ENCODE results near the gene ACSL1.

The ACSL1 gene

GRCh38 chr4:184792950-184793555, 32.7 kb downstream of the ACSL1 start:
- TF ChIP-seq CTCF (IDR thresholded peaks at IDR 0.05) = no peak
- H3K4me3 ChIP-seq = no peak overlapping the region
- no peak for DNase-seq (ENCODE audit: low spot score)
- H3K27ac ChIP-seq = peak overlapping the region in 1 of 2 donors; percentile 35

- peak overlapping the region in 1 of 2 donors; percentile 35 for H3K27ac ChIP-seq
Observed at GRCh38 chr4:184792334-184792733, 33.4 kb downstream of the ACSL1 start.

GRCh38 chr4:184790826-184791225, 34.9 kb downstream of the ACSL1 start:
- Histone ChIP-seq H3K27ac (no peak overlapping the region), H3K4me3 (no peak overlapping the region)
- no peak for DNase-seq (ENCODE audit: low spot score)
- no peak for TF ChIP-seq CTCF (IDR thresholded peaks at IDR 0.05)

More at GRCh38 chr4:184792334-184792733, 33.4 kb downstream of the ACSL1 start:
- no peak overlapping the region for H3K4me3 ChIP-seq
- no peak for DNase-seq (ENCODE audit: low spot score)
- TF ChIP-seq CTCF (IDR thresholded peaks at IDR 0.05) = no peak

GRCh38 chr4:184787766-184788503, 37.8 kb downstream of the ACSL1 start:
- no peak overlapping the region for H3K4me3 ChIP-seq
- DNase-seq (ENCODE audit: low spot score) = no peak
- no peak overlapping the region for H3K27ac ChIP-seq
- no peak for TF ChIP-seq CTCF (IDR thresholded peaks at IDR 0.05)

GRCh38 chr4:184785813-184786212, 40.0 kb downstream of the ACSL1 start:
- H3K27ac ChIP-seq = no peak overlapping the region
- TF ChIP-seq CTCF (IDR thresholded peaks at IDR 0.05) = no peak
- H3K4me3 ChIP-seq = no peak overlapping the region
- DNase-seq (ENCODE audit: low spot score) = no peak

- Histone ChIP-seq H3K4me3 (no peak overlapping the region), H3K27ac (no peak overlapping the region)
- DNase-seq (ENCODE audit: low spot score) = no peak
- no peak for TF ChIP-seq CTCF (IDR thresholded peaks at IDR 0.05)
Observed at GRCh38 chr4:184784628-184785257, 41.0 kb downstream of the ACSL1 start.
